ENCODE results near the gene DDX59. TPM values are rescaled to one million over a fixed set of nuclear protein-coding genes. Genes with fewer than 3 reads are reported as not detected.

The DDX59 gene
- total and polyA plus RNA-seq, 9 of the 15 experiments (the other 6 are each of a cell fraction or from before 2014, with no cell fraction given) = 8.3 to 30.4 (median 19.8) TPM

- TF ChIP-seq ZNF175 (CRISPR knock-in tag; IDR thresholded peaks at IDR 0.05; ENCODE audit: low read depth) (0 out of 2 replicates have a peak, but pooled peaks have one; percentile 11), ZNF583 (CRISPR knock-in tag; IDR thresholded peaks at IDR 0.05) (0 out of 2 replicates have a peak, but pooled peaks have one; percentile 46), ZNF311 (CRISPR knock-in tag; IDR thresholded peaks at IDR 0.05) (no peak), RREB1 (CRISPR knock-in tag; IDR thresholded peaks at IDR 0.05) (peak; percentile 77), NFE2 (IDR thresholded peaks at IDR 0.05; ENCODE audit: low read depth) (0 out of 2 replicates have a peak, but pooled peaks have one; percentile 7), SOX6 (IDR thresholded peaks at IDR 0.05) (peak; percentile 76; the same call in 1 of the 2 replicates), ZNF124 (CRISPR knock-in tag; IDR thresholded peaks at IDR 0.05) (no peak), NFYB (IDR thresholded peaks at IDR 0.05; ENCODE audit: extremely low read depth, insufficient read length) (no peak), PRDM10 (IDR thresholded peaks at IDR 0.05; ENCODE audit: partially characterized antibody) (peak; percentile 66), PML (IDR thresholded peaks at IDR 0.05; ENCODE audit: low read length) (peak; percentile 53; the same call in 1 of the 2 replicates), RFX7 (CRISPR knock-in tag; IDR thresholded peaks at IDR 0.05) (no peak), SREBF1 (IDR thresholded peaks at IDR 0.05; ENCODE audit: borderline replicate concordance, low read depth, low read length) (no peak), SREBF2 (CRISPR knock-in tag; IDR thresholded peaks at IDR 0.05) (no peak), ZNF274 (IDR thresholded peaks at IDR 0.05; ENCODE audit: borderline replicate concordance, low read depth, low read length) (no peak), TAF9B (IDR thresholded peaks at IDR 0.05; ENCODE audit: partially characterized antibody) (peak; percentile 48), ZNF644 (tag; IDR thresholded peaks at IDR 0.05; ENCODE audit: low read depth) (peak; percentile 77)
- TF ChIP-seq, protein P1, sequence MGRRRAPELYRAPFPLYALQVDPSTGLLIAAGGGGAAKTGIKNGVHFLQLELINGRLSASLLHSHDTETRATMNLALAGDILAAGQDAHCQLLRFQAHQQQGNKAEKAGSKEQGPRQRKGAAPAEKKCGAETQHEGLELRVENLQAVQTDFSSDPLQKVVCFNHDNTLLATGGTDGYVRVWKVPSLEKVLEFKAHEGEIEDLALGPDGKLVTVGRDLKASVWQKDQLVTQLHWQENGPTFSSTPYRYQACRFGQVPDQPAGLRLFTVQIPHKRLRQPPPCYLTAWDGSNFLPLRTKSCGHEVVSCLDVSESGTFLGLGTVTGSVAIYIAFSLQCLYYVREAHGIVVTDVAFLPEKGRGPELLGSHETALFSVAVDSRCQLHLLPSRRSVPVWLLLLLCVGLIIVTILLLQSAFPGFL (CRISPR knock-in tag; IDR thresholded peaks at IDR 0.05) = 0 out of 2 replicates have a peak, but pooled peaks have one; percentile 92
Measured at GRCh38 chr1:200669314-200670241, at the start of gene DDX59 (continued).

All from K562 (cell line).